SK-N-SH treated with all-trans-retinoic acid at 6 μM for 48 hours (cell line): ENCODE data around the gene NUDT9.
"Not testable (repeated sequence)": the region's sequence is repeated elsewhere in the genome, so short reads cannot be mapped to it uniquely, and the experiment has no call there.

ENCODE experiments used
- ATAC-seq: fragments of 200-7000 bp; cut with Tn5 transposase; 3 replicates; pipeline ENCODE4 v1.9.1; 2020; ENCODE audit warnings: mild to moderate bottlenecking, moderate library complexity
- ARNTL ChIP-seq: fragments of 450-650 bp; formaldehyde crosslinking; IDR thresholded peaks from 2 replicates; pipeline ENCODE4 v1.5.0; 2020; ENCODE audit warnings: low read depth, mild to moderate bottlenecking, moderate library complexity, borderline replicate concordance
- BACH2 ChIP-seq: fragments of 250-450 bp; sonication (Bioruptor Pico); IDR thresholded peaks from 2 replicates; pipeline ENCODE4 v1.9.0; 2021; ENCODE audit warnings: mild to moderate bottlenecking, borderline replicate concordance
- CSDC2 ChIP-seq: fragments of 250-450 bp; sonication (Bioruptor Pico); IDR thresholded peaks from 2 replicates; pipeline ENCODE4 v1.5.0; 2020; ENCODE audit warnings: mild to moderate bottlenecking, moderate library complexity
- ESRRG ChIP-seq: fragments of 250-450 bp; sonication (Bioruptor Pico); IDR thresholded peaks from 2 replicates; pipeline ENCODE4 v1.6.1; 2021; ENCODE audit warnings: mild to moderate bottlenecking
- GLIS3 ChIP-seq: fragments of 250-450 bp; sonication (Bioruptor Pico); IDR thresholded peaks from 2 replicates; pipeline ENCODE4 v1.5.0; 2020; ENCODE audit warnings: mild to moderate bottlenecking, moderate library complexity
- ISL1 ChIP-seq: fragments of 250-450 bp; sonication (Bioruptor Pico); IDR thresholded peaks from 2 replicates; pipeline ENCODE4 v2.1.2; 2022; ENCODE audit warnings: mild to moderate bottlenecking, moderate library complexity
- OSR1 ChIP-seq: fragments of 250-450 bp; sonication (Bioruptor Pico); IDR thresholded peaks from 2 replicates; pipeline ENCODE4 v1.8.0; 2022; ENCODE audit warnings: moderate library complexity, mild to moderate bottlenecking, inconsistent platforms
- PPARA ChIP-seq: fragments of 250-450 bp; sonication (Bioruptor Pico); IDR thresholded peaks from 2 replicates; pipeline ENCODE4 v1.5.0; 2020; ENCODE audit warnings: mild to moderate bottlenecking, borderline replicate concordance
- RARB ChIP-seq: fragments of 250-450 bp; sonication (Bioruptor Pico); IDR thresholded peaks from 2 replicates; pipeline ENCODE4 v1.8.0; 2021; ENCODE audit warnings: mild to moderate bottlenecking, moderate library complexity
- SNAI2 ChIP-seq: fragments of 250-450 bp; sonication (Bioruptor Pico); IDR thresholded peaks from 2 replicates; pipeline ENCODE4 v1.5.0; 2020; ENCODE audit warnings: mild to moderate bottlenecking, moderate library complexity
- TCF4 ChIP-seq: fragments of 250-450 bp; sonication (Bioruptor Pico); IDR thresholded peaks from 2 replicates; pipeline ENCODE4 v1.8.0; 2021; ENCODE audit warnings: mild to moderate bottlenecking, moderate library complexity, borderline replicate concordance
- TOX ChIP-seq: fragments of 250-450 bp; sonication (Bioruptor Pico); IDR thresholded peaks from 2 replicates; pipeline ENCODE4 v1.8.0; 2021; ENCODE audit warnings: mild to moderate bottlenecking, moderate library complexity, borderline replicate concordance
- ZC3H10 ChIP-seq: fragments of 250-450 bp; sonication (Bioruptor Pico); IDR thresholded peaks from 2 replicates; pipeline ENCODE4 v1.5.1; 2021; ENCODE audit warnings: mild to moderate bottlenecking, moderate library complexity
- ZFP3 ChIP-seq: fragments of 250-450 bp; sonication (Bioruptor Pico); IDR thresholded peaks from 2 replicates; pipeline ENCODE4 v1.5.0; 2020; ENCODE audit warnings: mild to moderate bottlenecking, moderate library complexity
- ZFP30 ChIP-seq: fragments of 450-650 bp; formaldehyde crosslinking; IDR thresholded peaks from 2 replicates; pipeline ENCODE4 v1.5.0; 2022; ENCODE audit warnings: mild to moderate bottlenecking, moderate library complexity
- ZNF70 ChIP-seq: fragments of 450-650 bp; formaldehyde crosslinking; IDR thresholded peaks from 2 replicates; pipeline ENCODE4 v1.5.0; 2020; ENCODE audit warnings: mild to moderate bottlenecking, moderate library complexity
- ZNF8 ChIP-seq: fragments of 450-650 bp; formaldehyde crosslinking; IDR thresholded peaks from 2 replicates; pipeline ENCODE4 v1.5.0; 2020; ENCODE audit warnings: mild to moderate bottlenecking, moderate library complexity
- TF ChIP-seq, protein P1 (sequence below): fragments of 250-450 bp; sonication (Bioruptor Pico); IDR thresholded peaks from 2 replicates; pipeline ENCODE4 v1.8.0; 2020; ENCODE audit warnings: mild to moderate bottlenecking, moderate library complexity, borderline replicate concordance
- TF ChIP-seq, protein P2 (sequence below): fragments of 250-450 bp; sonication (Bioruptor Pico); IDR thresholded peaks from 2 replicates; pipeline ENCODE4 v1.5.1; 2021; ENCODE audit warnings: mild to moderate bottlenecking, moderate library complexity
- TF ChIP-seq, protein P3 (sequence below): fragments of 250-450 bp; sonication (Bioruptor Pico); IDR thresholded peaks from 2 replicates; pipeline ENCODE4 v1.5.0; 2020; ENCODE audit warnings: mild to moderate bottlenecking, moderate library complexity
- TF ChIP-seq, protein P4 (sequence below): fragments of 250-450 bp; sonication (Bioruptor Pico); IDR thresholded peaks from 2 replicates; pipeline ENCODE4 v1.5.1; 2020; ENCODE audit warnings: low read depth, mild to moderate bottlenecking, moderate library complexity

NUDT9 gene

DNA sequence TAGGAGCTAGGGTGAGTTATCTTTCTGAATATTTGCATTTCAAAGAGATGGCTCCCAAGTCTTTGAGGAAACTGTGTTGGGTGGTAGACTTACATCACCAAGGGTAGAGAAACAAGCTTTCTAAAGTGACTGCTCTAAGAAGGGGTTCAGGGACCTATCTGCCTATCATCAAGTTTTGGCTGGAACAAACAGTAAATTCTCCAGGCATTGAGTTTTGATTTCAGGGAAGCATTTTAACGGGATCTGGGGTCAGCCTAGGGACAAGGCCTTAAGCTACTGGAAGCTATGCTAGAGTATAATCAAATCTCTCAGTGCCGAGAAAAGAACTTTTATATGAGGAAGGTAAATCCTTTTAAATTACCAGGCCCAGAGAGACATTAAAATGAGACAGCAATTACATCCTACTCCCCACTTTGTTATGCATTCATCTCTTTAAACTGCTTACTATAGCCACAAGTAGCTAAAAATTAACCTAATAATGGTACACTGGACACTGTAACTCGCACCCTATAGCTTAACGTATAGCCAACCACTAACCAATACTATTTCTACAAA is 2.0 kb upstream of the NUDT9 start (continued):
- TF ChIP-seq CSDC2 (CRISPR knock-in tag) (no peak), RARB (CRISPR knock-in tag) (no peak), TCF4 (CRISPR knock-in tag) (no peak), GLIS3 (CRISPR knock-in tag) (no peak), ZFP3 (CRISPR knock-in tag) (no peak), ESRRG (CRISPR knock-in tag) (no peak), TOX (CRISPR knock-in tag) (no peak), PPARA (CRISPR knock-in tag) (no peak), SNAI2 (no peak)
- TF ChIP-seq, protein P1, sequence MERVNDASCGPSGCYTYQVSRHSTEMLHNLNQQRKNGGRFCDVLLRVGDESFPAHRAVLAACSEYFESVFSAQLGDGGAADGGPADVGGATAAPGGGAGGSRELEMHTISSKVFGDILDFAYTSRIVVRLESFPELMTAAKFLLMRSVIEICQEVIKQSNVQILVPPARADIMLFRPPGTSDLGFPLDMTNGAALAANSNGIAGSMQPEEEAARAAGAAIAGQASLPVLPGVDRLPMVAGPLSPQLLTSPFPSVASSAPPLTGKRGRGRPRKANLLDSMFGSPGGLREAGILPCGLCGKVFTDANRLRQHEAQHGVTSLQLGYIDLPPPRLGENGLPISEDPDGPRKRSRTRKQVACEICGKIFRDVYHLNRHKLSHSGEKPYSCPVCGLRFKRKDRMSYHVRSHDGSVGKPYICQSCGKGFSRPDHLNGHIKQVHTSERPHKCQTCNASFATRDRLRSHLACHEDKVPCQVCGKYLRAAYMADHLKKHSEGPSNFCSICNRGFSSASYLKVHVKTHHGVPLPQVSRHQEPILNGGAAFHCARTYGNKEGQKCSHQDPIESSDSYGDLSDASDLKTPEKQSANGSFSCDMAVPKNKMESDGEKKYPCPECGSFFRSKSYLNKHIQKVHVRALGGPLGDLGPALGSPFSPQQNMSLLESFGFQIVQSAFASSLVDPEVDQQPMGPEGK (CRISPR knock-in tag) = no peak

DNA sequence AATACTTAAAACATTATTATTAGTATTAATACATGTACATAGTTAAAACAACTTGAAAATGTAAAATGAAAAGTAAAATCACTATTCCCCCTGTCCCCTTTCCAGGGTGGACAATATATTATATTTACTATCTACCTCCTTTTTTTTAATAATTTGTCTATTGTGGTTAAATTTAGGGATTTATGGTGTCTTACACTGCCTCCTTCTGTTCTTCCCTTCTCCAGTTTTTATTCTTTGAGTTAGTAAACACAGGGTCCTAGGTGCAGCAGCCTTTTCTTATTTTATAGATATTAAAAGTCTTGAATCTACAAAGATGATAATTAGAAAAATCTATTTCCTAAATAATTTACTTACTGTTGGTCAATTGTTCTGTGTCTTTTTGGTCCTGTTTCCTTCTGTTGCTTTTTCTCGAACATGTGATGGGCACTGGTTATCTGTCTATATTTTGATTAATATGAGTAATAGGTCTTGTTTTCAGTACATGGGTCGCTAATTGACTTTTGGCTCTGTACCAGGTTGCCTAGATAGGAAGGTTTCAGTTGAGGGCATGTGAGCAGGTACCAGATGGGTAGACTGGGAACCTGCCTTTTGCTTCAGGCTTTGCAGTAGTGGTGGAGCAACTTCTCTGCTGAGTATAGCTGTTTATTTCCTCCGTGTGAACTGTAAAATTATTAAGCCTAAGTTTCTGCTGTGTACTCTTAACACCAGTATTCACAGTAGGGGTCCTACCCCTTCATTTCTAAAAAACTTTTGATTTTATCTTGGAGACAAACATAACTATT is 1.1 kb downstream of the NUDT9 start:
- ATAC-seq = no peak
- TF ChIP-seq ARNTL (CRISPR knock-in tag) = no peak
- TF ChIP-seq, protein P2, sequence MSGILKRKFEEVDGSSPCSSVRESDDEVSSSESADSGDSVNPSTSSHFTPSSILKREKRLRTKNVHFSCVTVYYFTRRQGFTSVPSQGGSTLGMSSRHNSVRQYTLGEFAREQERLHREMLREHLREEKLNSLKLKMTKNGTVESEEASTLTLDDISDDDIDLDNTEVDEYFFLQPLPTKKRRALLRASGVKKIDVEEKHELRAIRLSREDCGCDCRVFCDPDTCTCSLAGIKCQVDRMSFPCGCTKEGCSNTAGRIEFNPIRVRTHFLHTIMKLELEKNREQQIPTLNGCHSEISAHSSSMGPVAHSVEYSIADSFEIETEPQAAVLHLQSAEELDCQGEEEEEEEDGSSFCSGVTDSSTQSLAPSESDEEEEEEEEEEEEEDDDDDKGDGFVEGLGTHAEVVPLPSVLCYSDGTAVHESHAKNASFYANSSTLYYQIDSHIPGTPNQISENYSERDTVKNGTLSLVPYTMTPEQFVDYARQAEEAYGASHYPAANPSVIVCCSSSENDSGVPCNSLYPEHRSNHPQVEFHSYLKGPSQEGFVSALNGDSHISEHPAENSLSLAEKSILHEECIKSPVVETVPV (CRISPR knock-in tag) = no peak
- no peak for TF ChIP-seq ZNF8 (CRISPR knock-in tag)
- TF ChIP-seq TOX (CRISPR knock-in tag) = no peak
- no peak for TF ChIP-seq SNAI2
- TF ChIP-seq ZC3H10 (CRISPR knock-in tag) = no peak
- TF ChIP-seq ISL1 (CRISPR knock-in tag) = no peak
- no peak for TF ChIP-seq ZFP30
- no peak for TF ChIP-seq OSR1

DNA sequence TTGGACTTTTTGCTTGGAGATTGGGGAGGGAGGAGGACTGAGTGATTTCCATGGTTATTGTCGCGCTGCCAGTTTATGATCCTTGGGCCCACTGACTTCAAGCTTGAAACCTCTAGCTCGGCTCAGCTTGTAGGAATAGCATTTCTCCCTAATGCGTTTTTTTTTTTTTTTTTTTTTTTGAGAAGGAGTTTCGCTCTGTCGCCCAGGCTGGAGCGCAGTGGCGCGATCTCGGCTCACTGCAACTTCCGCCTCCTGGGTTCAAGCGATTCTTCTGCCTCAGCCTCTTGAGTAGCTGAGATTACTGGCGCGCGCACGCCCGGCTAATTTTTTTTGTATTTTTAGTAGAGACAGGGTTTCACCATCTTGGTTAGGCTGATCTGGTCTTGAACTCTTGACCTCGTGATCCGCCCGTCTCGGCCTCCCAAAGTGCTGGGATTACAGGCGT is 1.7 kb downstream of the NUDT9 start:
- ATAC-seq = not testable (repeated sequence)

DNA sequence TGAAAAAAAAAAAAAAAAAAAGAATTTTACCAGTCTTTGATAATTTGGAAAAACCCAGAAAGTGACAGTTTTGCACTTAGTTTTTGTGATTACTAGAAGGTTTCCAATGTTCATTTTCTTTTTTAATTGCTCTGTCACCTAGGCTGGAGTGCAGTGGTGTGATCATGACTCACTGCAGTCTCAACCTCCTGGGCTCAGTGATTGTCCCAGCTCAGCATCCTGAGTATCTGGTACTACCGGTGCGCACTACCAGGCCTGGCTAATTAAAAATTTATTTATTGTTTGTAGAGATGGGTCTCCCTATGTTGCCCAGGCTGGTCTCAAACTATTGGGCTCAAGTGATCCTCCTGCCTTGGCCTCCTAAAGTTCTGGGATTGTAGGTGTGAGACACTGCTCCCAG is 3.3 kb downstream of the NUDT9 start:
- TF ChIP-seq ZFP3 (CRISPR knock-in tag) (no peak), ISL1 (CRISPR knock-in tag) (no peak), ZNF70 (CRISPR knock-in tag) (no peak), BACH2 (CRISPR knock-in tag) (no peak), ZNF8 (CRISPR knock-in tag) (no peak), OSR1 (no peak), ZC3H10 (CRISPR knock-in tag) (no peak), ARNTL (CRISPR knock-in tag) (no peak), ESRRG (CRISPR knock-in tag) (no peak), SNAI2 (no peak), RARB (CRISPR knock-in tag) (no peak), TCF4 (CRISPR knock-in tag) (no peak), GLIS3 (CRISPR knock-in tag) (no peak), PPARA (CRISPR knock-in tag) (no peak)
- TF ChIP-seq, protein P3, sequence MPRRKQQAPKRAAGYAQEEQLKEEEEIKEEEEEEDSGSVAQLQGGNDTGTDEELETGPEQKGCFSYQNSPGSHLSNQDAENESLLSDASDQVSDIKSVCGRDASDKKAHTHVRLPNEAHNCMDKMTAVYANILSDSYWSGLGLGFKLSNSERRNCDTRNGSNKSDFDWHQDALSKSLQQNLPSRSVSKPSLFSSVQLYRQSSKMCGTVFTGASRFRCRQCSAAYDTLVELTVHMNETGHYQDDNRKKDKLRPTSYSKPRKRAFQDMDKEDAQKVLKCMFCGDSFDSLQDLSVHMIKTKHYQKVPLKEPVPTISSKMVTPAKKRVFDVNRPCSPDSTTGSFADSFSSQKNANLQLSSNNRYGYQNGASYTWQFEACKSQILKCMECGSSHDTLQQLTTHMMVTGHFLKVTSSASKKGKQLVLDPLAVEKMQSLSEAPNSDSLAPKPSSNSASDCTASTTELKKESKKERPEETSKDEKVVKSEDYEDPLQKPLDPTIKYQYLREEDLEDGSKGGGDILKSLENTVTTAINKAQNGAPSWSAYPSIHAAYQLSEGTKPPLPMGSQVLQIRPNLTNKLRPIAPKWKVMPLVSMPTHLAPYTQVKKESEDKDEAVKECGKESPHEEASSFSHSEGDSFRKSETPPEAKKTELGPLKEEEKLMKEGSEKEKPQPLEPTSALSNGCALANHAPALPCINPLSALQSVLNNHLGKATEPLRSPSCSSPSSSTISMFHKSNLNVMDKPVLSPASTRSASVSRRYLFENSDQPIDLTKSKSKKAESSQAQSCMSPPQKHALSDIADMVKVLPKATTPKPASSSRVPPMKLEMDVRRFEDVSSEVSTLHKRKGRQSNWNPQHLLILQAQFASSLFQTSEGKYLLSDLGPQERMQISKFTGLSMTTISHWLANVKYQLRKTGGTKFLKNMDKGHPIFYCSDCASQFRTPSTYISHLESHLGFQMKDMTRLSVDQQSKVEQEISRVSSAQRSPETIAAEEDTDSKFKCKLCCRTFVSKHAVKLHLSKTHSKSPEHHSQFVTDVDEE = no peak
- TF ChIP-seq, protein P4, sequence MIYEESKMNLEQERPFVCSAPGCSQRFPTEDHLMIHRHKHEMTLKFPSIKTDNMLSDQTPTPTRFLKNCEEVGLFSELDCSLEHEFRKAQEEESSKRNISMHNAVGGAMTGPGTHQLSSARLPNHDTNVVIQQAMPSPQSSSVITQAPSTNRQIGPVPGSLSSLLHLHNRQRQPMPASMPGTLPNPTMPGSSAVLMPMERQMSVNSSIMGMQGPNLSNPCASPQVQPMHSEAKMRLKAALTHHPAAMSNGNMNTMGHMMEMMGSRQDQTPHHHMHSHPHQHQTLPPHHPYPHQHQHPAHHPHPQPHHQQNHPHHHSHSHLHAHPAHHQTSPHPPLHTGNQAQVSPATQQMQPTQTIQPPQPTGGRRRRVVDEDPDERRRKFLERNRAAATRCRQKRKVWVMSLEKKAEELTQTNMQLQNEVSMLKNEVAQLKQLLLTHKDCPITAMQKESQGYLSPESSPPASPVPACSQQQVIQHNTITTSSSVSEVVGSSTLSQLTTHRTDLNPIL = no peak
- TF ChIP-seq, protein P2 (CRISPR knock-in tag) = no peak
- TF ChIP-seq, protein P1 (CRISPR knock-in tag) = no peak
- no peak for ATAC-seq
